Kidney (tissue), 14 donors: ENCODE measurements around the gene MYLK. TPM values are rescaled to one million over a fixed set of nuclear protein-coding genes. Genes with fewer than 3 reads are reported as not detected.
A peak's percentile ranks its signal among the peaks of the same experiment; 100 is the strongest.

Experiments used
- DNase-seq, 5 donors: peaks; one replicate each; pipeline ENCODE4 v3.0.0-alpha.2; 2013 to 2020
- FAIRE-seq: peaks from 2 replicates; lab custom pipeline; 2012; peaks lifted over from hg19 to GRCh38; lab: Jason Lieb, UNC
- H3K27ac ChIP-seq, 2 donors: one replicate each; pipeline ENCODE4 v1.7.0; 2013; ENCODE audit warnings: low read depth in 2 of 2, low read length in 2 of 2, inconsistent platforms in 1 of 2
- H3K27me3 ChIP-seq: one replicate; pipeline ENCODE4 v1.7.1; 2013; ENCODE audit warnings: low read length, inconsistent platforms; ENCODE audit not compliant: control insufficient read depth, insufficient read depth
- H3K36me3 ChIP-seq, 3 donors: one replicate each; pipeline versions ENCODE4 v1.7.0 to v1.7.1; 2013; ENCODE audit warnings: low read length in 3 of 3, control low read depth in 1 of 3, inconsistent platforms in 1 of 3; ENCODE audit not compliant: insufficient read depth in 3 of 3, control insufficient read depth in 2 of 3
- H3K4me1 ChIP-seq, 3 donors: one replicate each; pipeline versions ENCODE4 v1.7.0 to v1.7.1; 2013; ENCODE audit warnings: low read length in 3 of 3, inconsistent platforms in 1 of 3, low read depth in 1 of 3; ENCODE audit not compliant: control insufficient read depth in 2 of 3, insufficient read depth in 2 of 3
- H3K4me3 ChIP-seq, 3 donors: one replicate each; pipeline versions ENCODE4 v1.7.0 to v1.8.1; 2013; ENCODE audit warnings: low read length in 3 of 3, control low read depth in 1 of 3, inconsistent platforms in 1 of 3
- H3K9ac ChIP-seq, 3 donors: one replicate each; pipeline versions ENCODE4 v1.7.0 to v1.7.1; 2013; ENCODE audit warnings: low read length in 3 of 3, control low read depth in 1 of 3, inconsistent platforms in 1 of 3
- H3K9me3 ChIP-seq, 3 donors: one replicate each; pipeline versions ENCODE4 v1.7.0 to v1.7.1; 2013; ENCODE audit warnings: low read length in 3 of 3, control low read depth in 1 of 3, inconsistent platforms in 1 of 3; ENCODE audit not compliant: control insufficient read depth in 2 of 3, insufficient read depth in 1 of 3
- intact Hi-C: fragments of 100-400 bp; cut with DNase I; formaldehyde crosslinking; loops from one replicate; pipeline ENCODE4 v1.11.1; 2022
- polyA plus RNA-seq: library from polyadenylated mRNA; stranded (reverse); fragments of 350-450 nt; fragmentation: Illumina TruSeq; extraction: RNeasy Lipid Tissue Mini Kit (QIAGEN cat#74804); gene quantifications from one replicate; pipeline ENCODE4 v1.2.3, GENCODE V29; 2014; ENCODE audit warnings: low read depth, low replicate concordance; ENCODE audit not compliant: insufficient read depth
- total RNA-seq: library from RNA; stranded (reverse); fragmentation: NEBNext Ultra II Directional; extraction: Animal tissue kit (Norgen Biotek cat#: 25700); gene quantifications from one replicate; pipeline ENCODE4 v1.2.1, GENCODE V29; 2021
- TF ChIP-seq, protein P1 (sequence below): IDR thresholded peaks from 3 replicates; pipeline ENCODE4 v1.5.1; 2012; ENCODE audit warnings: mild to moderate bottlenecking, moderate library complexity, borderline replicate concordance; ENCODE audit not compliant: insufficient read depth; ENCODE audit errors: extremely low read depth
- donor health status: control.
- donor health status: control.
- donor health status: control.
- donor health status: control.
- donor health status: control.
- donor health status: DM: yes; HTN: yes; CAD: no.
- donor health status: Normal renal cell carcinoma (clear cell type).

The MYLK gene
- total and polyA plus RNA-seq, 2 donors from 2014 or later = 25.3 to 164 TPM

DNA sequence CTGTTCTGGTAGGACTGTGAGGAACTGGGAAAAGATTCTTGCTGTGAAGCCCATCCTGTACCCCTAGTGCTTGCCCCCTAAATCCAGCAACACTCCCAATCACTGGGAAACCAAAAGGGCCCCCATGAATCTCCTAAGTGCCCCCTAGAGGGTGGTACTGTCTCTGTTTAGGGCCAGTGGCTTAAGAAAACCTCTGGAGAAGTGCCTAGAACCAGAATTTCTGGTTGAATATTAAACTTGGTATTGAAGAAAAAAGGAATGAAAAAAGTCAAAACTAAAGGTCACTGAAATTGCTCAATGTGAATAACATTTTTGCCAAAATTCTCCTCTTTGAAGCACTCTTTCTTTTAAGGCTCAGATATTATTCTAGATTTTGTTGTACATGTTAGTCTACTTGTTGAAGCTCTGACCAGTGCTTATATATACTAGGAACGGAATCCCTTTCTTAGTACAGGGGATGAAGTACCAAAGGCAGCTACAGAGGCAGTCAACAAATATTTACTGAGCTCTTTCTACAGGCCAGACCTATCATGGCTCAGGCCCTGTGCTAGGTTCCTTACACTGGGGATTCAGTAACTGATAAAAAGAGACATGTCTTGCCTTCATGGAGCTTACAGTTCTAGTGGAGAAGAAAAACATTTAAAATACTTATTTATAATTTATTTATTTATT lies 138.8 kb downstream of the MYLK start:
- Histone ChIP-seq H3K9ac (no peak overlapping the region), H3K36me3 (no peaks in the 10 kb centered on the region), H3K4me3 (no peak overlapping the region), H3K9me3 (no peaks in the 10 kb centered on the region), H3K4me1 (peaks cover 0 to 16% (median 3%) of the 10 kb centered on the region in 3 donors), H3K27ac (peak overlapping the region; percentile 17 to 58), H3K27me3 (no peaks in the 10 kb centered on the region)
- intact Hi-C loops = no loop called here
- FAIRE-seq (peak; percentile 58), DNase-seq (no peak)
- TF ChIP-seq, protein P1, sequence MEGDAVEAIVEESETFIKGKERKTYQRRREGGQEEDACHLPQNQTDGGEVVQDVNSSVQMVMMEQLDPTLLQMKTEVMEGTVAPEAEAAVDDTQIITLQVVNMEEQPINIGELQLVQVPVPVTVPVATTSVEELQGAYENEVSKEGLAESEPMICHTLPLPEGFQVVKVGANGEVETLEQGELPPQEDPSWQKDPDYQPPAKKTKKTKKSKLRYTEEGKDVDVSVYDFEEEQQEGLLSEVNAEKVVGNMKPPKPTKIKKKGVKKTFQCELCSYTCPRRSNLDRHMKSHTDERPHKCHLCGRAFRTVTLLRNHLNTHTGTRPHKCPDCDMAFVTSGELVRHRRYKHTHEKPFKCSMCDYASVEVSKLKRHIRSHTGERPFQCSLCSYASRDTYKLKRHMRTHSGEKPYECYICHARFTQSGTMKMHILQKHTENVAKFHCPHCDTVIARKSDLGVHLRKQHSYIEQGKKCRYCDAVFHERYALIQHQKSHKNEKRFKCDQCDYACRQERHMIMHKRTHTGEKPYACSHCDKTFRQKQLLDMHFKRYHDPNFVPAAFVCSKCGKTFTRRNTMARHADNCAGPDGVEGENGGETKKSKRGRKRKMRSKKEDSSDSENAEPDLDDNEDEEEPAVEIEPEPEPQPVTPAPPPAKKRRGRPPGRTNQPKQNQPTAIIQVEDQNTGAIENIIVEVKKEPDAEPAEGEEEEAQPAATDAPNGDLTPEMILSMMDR = peak; percentile 51

DNA sequence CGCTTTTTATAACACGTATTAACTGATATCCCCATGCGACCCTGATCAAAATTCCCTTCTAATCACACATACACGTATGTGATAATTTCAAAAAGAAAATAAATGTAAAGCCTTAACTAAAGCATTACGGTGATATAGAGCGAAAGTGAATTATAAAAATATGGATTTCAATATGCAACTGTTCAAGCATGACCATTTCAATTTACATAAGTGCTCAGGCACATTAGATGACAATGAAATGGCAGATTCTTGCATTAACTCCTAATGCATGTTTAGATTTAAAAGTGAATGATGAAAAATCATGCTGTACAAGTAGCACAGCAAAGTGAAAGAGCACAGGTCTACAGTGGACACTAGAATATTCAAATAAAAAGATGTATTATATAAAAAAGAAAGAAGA lies 140.1 kb downstream of the MYLK start:
- intact Hi-C loops = no loop called here
- no peaks in the 10 kb centered on the region for H3K36me3 ChIP-seq
- no peak for DNase-seq
- H3K4me3 ChIP-seq = no peak overlapping the region
- H3K9ac ChIP-seq = no peak overlapping the region
- TF ChIP-seq, protein P1 = no peak
- H3K4me1 ChIP-seq = peaks cover 0 to 5% (median 3%) of the 10 kb centered on the region in 3 donors
- H3K27ac ChIP-seq = no peak overlapping the region
- no peaks in the 10 kb centered on the region for H3K27me3 ChIP-seq
- no peaks in the 10 kb centered on the region for H3K9me3 ChIP-seq
- FAIRE-seq = no peak

DNA sequence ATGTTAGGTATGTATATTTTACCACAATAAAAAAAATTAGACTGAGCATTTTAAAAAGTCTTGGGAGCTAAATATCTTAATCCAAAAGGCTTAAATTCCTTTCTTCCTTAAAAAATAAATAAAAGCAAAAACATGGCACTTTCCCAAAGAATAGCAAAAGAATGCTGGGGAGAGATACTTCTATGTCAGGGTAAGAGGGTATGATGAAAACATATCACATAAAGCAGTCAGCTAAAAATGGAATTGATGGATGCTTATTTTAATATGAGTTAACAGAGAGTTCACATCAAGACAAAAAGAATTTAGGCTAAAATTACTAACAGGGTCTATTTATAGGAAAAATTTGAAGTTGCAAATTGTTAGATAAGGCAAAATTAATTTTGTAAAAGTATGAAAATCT lies 141.0 kb downstream of the MYLK start:
- FAIRE-seq = peak; percentile 65
- Histone ChIP-seq H3K9me3 (no peaks in the 10 kb centered on the region), H3K36me3 (no peaks in the 10 kb centered on the region), H3K4me1 (peaks cover 0 to 5% (median 3%) of the 10 kb centered on the region in 3 donors), H3K27ac (peak overlapping the region in 1 of 2 donors; percentile 14), H3K4me3 (no peak overlapping the region), H3K9ac (no peak overlapping the region), H3K27me3 (no peaks in the 10 kb centered on the region)
- TF ChIP-seq, protein P1 = no peak
- intact Hi-C loops = no loop called here
- peak in 1 of 5 donors; percentile 44 for DNase-seq

DNA sequence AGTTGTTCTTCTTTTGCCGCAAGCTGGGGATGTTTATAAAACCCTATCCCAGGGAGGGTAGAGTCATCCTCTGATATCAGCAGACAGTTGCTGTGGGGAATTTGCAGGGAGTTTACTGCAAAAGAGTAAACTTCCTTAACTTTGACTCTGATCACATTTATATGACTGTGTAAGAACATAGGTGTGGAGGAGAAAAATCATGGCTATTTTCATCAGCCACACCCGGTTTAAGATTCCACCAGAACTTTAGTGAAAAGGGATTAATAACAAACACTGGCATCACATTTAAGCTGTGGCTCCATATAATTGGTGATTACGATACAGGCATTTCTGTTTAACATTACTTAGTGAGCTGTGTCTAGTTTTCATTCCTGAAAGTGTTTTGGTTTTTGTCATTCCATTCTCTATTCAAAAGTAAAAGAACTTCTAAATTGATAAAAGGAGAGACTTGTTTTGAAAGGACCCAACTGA lies 143.1 kb downstream of the MYLK start:
- H3K27ac ChIP-seq = no peak overlapping the region
- TF ChIP-seq, protein P1 = no peak
- H3K27me3 ChIP-seq = no peaks in the 10 kb centered on the region
- H3K36me3 ChIP-seq = peaks cover 0 to 4% (median 0%) of the 10 kb centered on the region in 3 donors
- FAIRE-seq (no peak), DNase-seq (no peak)
- no peaks in the 10 kb centered on the region for H3K9me3 ChIP-seq
- H3K9ac ChIP-seq = no peak overlapping the region
- intact Hi-C loops = no loop called here
- H3K4me1 ChIP-seq = peaks cover 0 to 5% (median 3%) of the 10 kb centered on the region in 3 donors
- no peak overlapping the region for H3K4me3 ChIP-seq
